ENCODE data around the gene MAIP1. TPM values are rescaled to one million over a fixed set of nuclear protein-coding genes. Genes with fewer than 3 reads are reported as not detected.

The MAIP1 gene
- total RNA-seq, 1 donor from 2014 or later: 20.4 TPM

GRCh38 chr2:199936554-199936953 lies 18.8 kb upstream of the MAIP1 start:
- H3K27me3 Mint-ChIP-seq: no peaks in the 10 kb centered on the region

GRCh38 chr2:199940373-199940772 lies 15.0 kb upstream of the MAIP1 start:
- Mint-ChIP-seq H3K4me1 (ENCODE audit: unreplicated experiment) (no peaks in the 10 kb centered on the region), H3K27me3 (no peaks in the 10 kb centered on the region), H3K9me3 (no peaks in the 10 kb centered on the region), H3K36me3 (peaks cover 11% of the 10 kb centered on the region), H3K4me3 (no peak overlapping the region), H3K27ac (no peak overlapping the region)
- no peak for DNase-seq (ENCODE audit: extremely low spot score, unreplicated experiment)
- peak; percentile 64 for TF ChIP-seq CTCF (conservative IDR thresholded peaks at IDR 0.05)

More at GRCh38 chr2:199936554-199936953, 18.8 kb upstream of the MAIP1 start:
- peaks cover 15% of the 10 kb centered on the region for H3K36me3 Mint-ChIP-seq
- no peaks in the 10 kb centered on the region for H3K9me3 Mint-ChIP-seq
- no peak for TF ChIP-seq CTCF (conservative IDR thresholded peaks at IDR 0.05)
- no peak overlapping the region for H3K27ac Mint-ChIP-seq
- no peak overlapping the region for H3K4me3 Mint-ChIP-seq
- no peak for DNase-seq (ENCODE audit: extremely low spot score, unreplicated experiment)
- H3K4me1 Mint-ChIP-seq (ENCODE audit: unreplicated experiment): no peaks in the 10 kb centered on the region

DNA sequence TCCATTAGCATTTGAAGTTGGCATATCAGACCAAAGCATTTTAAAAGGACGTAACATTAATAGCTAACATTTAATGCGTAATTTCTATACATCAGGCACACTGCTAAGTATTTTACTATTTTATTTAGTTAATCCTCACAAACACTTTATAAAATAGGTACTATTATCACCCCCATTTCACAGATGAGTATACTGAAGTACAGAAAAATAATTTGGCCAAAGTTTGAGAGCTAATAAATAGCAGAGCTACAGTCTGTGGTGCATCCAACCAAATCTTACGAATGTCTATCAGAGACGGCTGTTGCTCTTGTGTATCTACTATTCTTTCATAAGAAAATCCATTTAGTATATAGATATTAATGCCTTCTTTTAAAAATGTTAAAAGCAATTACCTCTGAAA lies 12.0 kb upstream of the MAIP1 start:
- no peak for TF ChIP-seq CTCF (conservative IDR thresholded peaks at IDR 0.05)
- DNase-seq (ENCODE audit: extremely low spot score, unreplicated experiment): no peak
- Mint-ChIP-seq H3K9me3 (no peaks in the 10 kb centered on the region), H3K27ac (no peak overlapping the region), H3K36me3 (peaks cover 18% of the 10 kb centered on the region), H3K4me3 (no peak overlapping the region), H3K4me1 (ENCODE audit: unreplicated experiment) (no peaks in the 10 kb centered on the region), H3K27me3 (no peaks in the 10 kb centered on the region)

- Mint-ChIP-seq H3K27me3 (no peaks in the 10 kb centered on the region), H3K27ac (no peak overlapping the region), H3K4me1 (ENCODE audit: unreplicated experiment) (no peaks in the 10 kb centered on the region), H3K36me3 (peaks cover 13% of the 10 kb centered on the region), H3K4me3 (no peak overlapping the region), H3K9me3 (no peaks in the 10 kb centered on the region)
- TF ChIP-seq CTCF (conservative IDR thresholded peaks at IDR 0.05): no peak
- DNase-seq (ENCODE audit: extremely low spot score, unreplicated experiment): no peak
Observed at GRCh38 chr2:199946196-199946595, 9.2 kb upstream of the MAIP1 start.

- Mint-ChIP-seq H3K4me3 (no peak overlapping the region), H3K9me3 (no peaks in the 10 kb centered on the region), H3K36me3 (peaks cover 13% of the 10 kb centered on the region), H3K27me3 (no peaks in the 10 kb centered on the region), H3K4me1 (ENCODE audit: unreplicated experiment) (no peaks in the 10 kb centered on the region), H3K27ac (no peak overlapping the region)
- DNase-seq (ENCODE audit: extremely low spot score, unreplicated experiment): no peak
- no peak for TF ChIP-seq CTCF (conservative IDR thresholded peaks at IDR 0.05)
Observed at GRCh38 chr2:199946836-199947235, 8.5 kb upstream of the MAIP1 start.

DNA sequence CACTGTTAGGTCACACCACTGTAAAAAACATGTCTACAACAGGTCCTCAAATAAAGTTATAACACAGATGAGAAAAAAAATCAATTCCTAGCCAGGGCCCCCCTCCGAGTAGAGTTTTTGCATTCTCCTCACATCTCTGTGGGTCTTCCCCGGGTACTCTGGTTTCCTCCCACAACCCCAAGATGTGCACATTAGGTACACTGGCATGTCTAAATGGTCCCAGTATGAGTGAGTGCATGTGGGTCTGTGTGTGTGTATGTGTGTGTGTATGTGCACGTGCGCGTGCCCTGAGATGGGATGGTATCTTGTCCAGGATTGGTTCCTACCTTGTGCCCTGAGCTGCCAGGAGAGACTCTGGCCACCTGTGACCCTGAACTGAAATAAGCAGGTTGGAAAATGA lies 5.0 kb upstream of the MAIP1 start:
- TF ChIP-seq CTCF (conservative IDR thresholded peaks at IDR 0.05): no peak
- H3K27me3 Mint-ChIP-seq: no peaks in the 10 kb centered on the region
- peaks cover 5% of the 10 kb centered on the region for H3K4me1 Mint-ChIP-seq (ENCODE audit: unreplicated experiment)
- no peak for DNase-seq (ENCODE audit: extremely low spot score, unreplicated experiment)
- no peak overlapping the region for H3K4me3 Mint-ChIP-seq
- peaks cover 10% of the 10 kb centered on the region for H3K36me3 Mint-ChIP-seq
- H3K27ac Mint-ChIP-seq: no peak overlapping the region
- H3K9me3 Mint-ChIP-seq: no peaks in the 10 kb centered on the region

All from type B pancreatic cell (in vitro differentiated cells).